Measurements from ENCODE around the gene DYNC2LI1.
A peak's percentile ranks its signal among the peaks of the same experiment; 100 is the strongest.

Gene DYNC2LI1

GRCh38 chr2:43758739-43759138 lies 15.1 kb upstream of the DYNC2LI1 start:
- H3K4me3 ChIP-seq (ENCODE audit: low read length), result no peak overlapping the region
- DNase-seq (ENCODE audit: low read depth, low spot score), result no peak

- DNase-seq (ENCODE audit: low read depth, low spot score), result no peak
- H3K4me3 ChIP-seq (ENCODE audit: low read length), result no peak overlapping the region
Observed at GRCh38 chr2:43759195-43759594, 14.6 kb upstream of the DYNC2LI1 start.

- no peak overlapping the region for H3K4me3 ChIP-seq (ENCODE audit: low read length)
- DNase-seq (ENCODE audit: low read depth, low spot score), result no peak
Observed at GRCh38 chr2:43762286-43762685, 11.6 kb upstream of the DYNC2LI1 start.

GRCh38 chr2:43763091-43763490 lies 10.7 kb upstream of the DYNC2LI1 start:
- H3K4me3 ChIP-seq (ENCODE audit: low read length), result no peak overlapping the region
- no peak for DNase-seq (ENCODE audit: low read depth, low spot score)

- no peak overlapping the region for H3K4me3 ChIP-seq (ENCODE audit: low read length)
- no peak for DNase-seq (ENCODE audit: low read depth, low spot score)
Observed at GRCh38 chr2:43764086-43764705, 9.6 kb upstream of the DYNC2LI1 start.

GRCh38 chr2:43766006-43766405 lies 7.8 kb upstream of the DYNC2LI1 start:
- DNase-seq (ENCODE audit: low read depth, low spot score), result no peak
- no peak overlapping the region for H3K4me3 ChIP-seq (ENCODE audit: low read length)

GRCh38 chr2:43774617-43775016 lies 778 bp downstream of the DYNC2LI1 start:
- H3K4me3 ChIP-seq (ENCODE audit: low read length), result peak overlapping the region; percentile 73
- no peak for DNase-seq (ENCODE audit: low read depth, low spot score)

- no peak overlapping the region for H3K4me3 ChIP-seq (ENCODE audit: low read length)
- DNase-seq (ENCODE audit: low read depth, low spot score), result no peak
Observed at GRCh38 chr2:43776324-43776723, 2.5 kb downstream of the DYNC2LI1 start.

GRCh38 chr2:43777306-43777926 lies 3.6 kb downstream of the DYNC2LI1 start:
- no peak overlapping the region for H3K4me3 ChIP-seq (ENCODE audit: low read length)
- DNase-seq (ENCODE audit: low read depth, low spot score), result no peak

- no peak overlapping the region for H3K4me3 ChIP-seq (ENCODE audit: low read length)
- DNase-seq (ENCODE audit: low read depth, low spot score), result no peak
Observed at GRCh38 chr2:43778233-43778632, 4.4 kb downstream of the DYNC2LI1 start.

GRCh38 chr2:43787895-43788294 lies 14.1 kb downstream of the DYNC2LI1 start:
- DNase-seq (ENCODE audit: low read depth, low spot score), result no peak
- H3K4me3 ChIP-seq (ENCODE audit: low read length), result no peak overlapping the region

GRCh38 chr2:43788646-43789045 lies 14.8 kb downstream of the DYNC2LI1 start:
- no peak overlapping the region for H3K4me3 ChIP-seq (ENCODE audit: low read length)
- no peak for DNase-seq (ENCODE audit: low read depth, low spot score)

- no peak overlapping the region for H3K4me3 ChIP-seq (ENCODE audit: low read length)
- DNase-seq (ENCODE audit: low read depth, low spot score), result no peak
Observed at GRCh38 chr2:43790147-43790546, 16.3 kb downstream of the DYNC2LI1 start.

GRCh38 chr2:43791035-43791765 lies 17.4 kb downstream of the DYNC2LI1 start:
- H3K4me3 ChIP-seq (ENCODE audit: low read length), result no peak overlapping the region
- no peak for DNase-seq (ENCODE audit: low read depth, low spot score)

GRCh38 chr2:43792653-43793052 lies 18.8 kb downstream of the DYNC2LI1 start:
- DNase-seq (ENCODE audit: low read depth, low spot score), result no peak
- H3K4me3 ChIP-seq (ENCODE audit: low read length), result no peak overlapping the region

GRCh38 chr2:43794956-43795355 lies 21.1 kb downstream of the DYNC2LI1 start:
- H3K4me3 ChIP-seq (ENCODE audit: low read length), result no peak overlapping the region
- no peak for DNase-seq (ENCODE audit: low read depth, low spot score)

- DNase-seq (ENCODE audit: low read depth, low spot score), result no peak
- no peak overlapping the region for H3K4me3 ChIP-seq (ENCODE audit: low read length)
Observed at GRCh38 chr2:43796206-43796605, 22.4 kb downstream of the DYNC2LI1 start.

GRCh38 chr2:43798300-43798699 lies 24.5 kb downstream of the DYNC2LI1 start:
- DNase-seq (ENCODE audit: low read depth, low spot score), result no peak
- no peak overlapping the region for H3K4me3 ChIP-seq (ENCODE audit: low read length)

- DNase-seq (ENCODE audit: low read depth, low spot score), result no peak
- H3K4me3 ChIP-seq (ENCODE audit: low read length), result no peak overlapping the region
Observed at GRCh38 chr2:43800894-43801293, 27.1 kb downstream of the DYNC2LI1 start.

- no peak overlapping the region for H3K4me3 ChIP-seq (ENCODE audit: low read length)
- DNase-seq (ENCODE audit: low read depth, low spot score), result no peak
Observed at GRCh38 chr2:43802135-43802534, 28.3 kb downstream of the DYNC2LI1 start.

GRCh38 chr2:43803113-43803512 lies 29.3 kb downstream of the DYNC2LI1 start:
- H3K4me3 ChIP-seq (ENCODE audit: low read length), result no peak overlapping the region
- DNase-seq (ENCODE audit: low read depth, low spot score), result no peak

Data from Jurkat, Clone E6-1 (cell line).